NCI-H146 treated with DMSO at 0.1 percent for 48 hours (cell line): ENCODE data around the gene DIP2C.
"Not testable (repeated sequence)": the region's sequence is repeated elsewhere in the genome, so short reads cannot be mapped to it uniquely, and the experiment has no call there.

Source experiments
- DNase-seq: peaks from one replicate; lab custom pipeline; 2025; ENCODE audit not compliant: unreplicated experiment; lab: John Stamatoyannopoulos, UW

Gene DIP2C

GRCh38 chr10:641149-642010 is 48.1 kb downstream of the DIP2C start:
- no peak for DNase-seq

- no peak for DNase-seq
These were observed 48.8 kb downstream of the DIP2C start for GRCh38 chr10:640673-641045.

GRCh38 chr10:639751-640672 is 49.5 kb downstream of the DIP2C start:
- no peak for DNase-seq

- no peak for DNase-seq
These were observed 50.3 kb downstream of the DIP2C start for GRCh38 chr10:639001-639750.

GRCh38 chr10:637771-638195 is 51.7 kb downstream of the DIP2C start:
- no peak for DNase-seq

- no peak for DNase-seq
These were observed 52.2 kb downstream of the DIP2C start for GRCh38 chr10:637221-637620.

GRCh38 chr10:636769-637168 is 52.7 kb downstream of the DIP2C start:
- no peak for DNase-seq

- DNase-seq, result no peak
These were observed 53.3 kb downstream of the DIP2C start for GRCh38 chr10:636016-636730.

- no peak for DNase-seq
These were observed 54.2 kb downstream of the DIP2C start for GRCh38 chr10:635088-635861.

GRCh38 chr10:634256-634655 is 55.2 kb downstream of the DIP2C start:
- no peak for DNase-seq

GRCh38 chr10:633279-634245 is 55.9 kb downstream of the DIP2C start:
- no peak for DNase-seq

- DNase-seq, result not testable (repeated sequence)
These were observed 56.7 kb downstream of the DIP2C start for GRCh38 chr10:632807-633177.

GRCh38 chr10:632155-632806 is 57.2 kb downstream of the DIP2C start:
- not testable (repeated sequence) for DNase-seq

- DNase-seq, result no peak
These were observed 58.2 kb downstream of the DIP2C start for GRCh38 chr10:631266-631665.

- no peak for DNase-seq
These were observed 58.8 kb downstream of the DIP2C start for GRCh38 chr10:630581-631073.

- no peak for DNase-seq
These were observed 60.1 kb downstream of the DIP2C start for GRCh38 chr10:629186-629998.

GRCh38 chr10:628386-629045 is 61.0 kb downstream of the DIP2C start:
- no peak for DNase-seq
